Gastrocnemius medialis (tissue), 4 donors: ENCODE results near the gene SSTR5. TPM values are rescaled to one million over a fixed set of nuclear protein-coding genes. Genes with fewer than 3 reads are reported as not detected.

Source experiments
- ATAC-seq, 2 donors: fragments of 150-250 bp; one replicate each; pipeline ENCODE4 v1.9.1; 2016
- DNase-seq, 2 donors: peaks; one replicate each; pipeline ENCODE4 v3.0.0-alpha.2; 2019
- H3K27ac ChIP-seq, 4 donors: fragments of 200-600 bp; sonication (generic); 1 replicate in 1 of 4; 2 replicates in 3 of 4; pipeline ENCODE4 v1.5.1; 2016 to 2018; ENCODE audit warnings: mild to moderate bottlenecking in 2 of 4, moderate library complexity in 1 of 4
- H3K27me3 ChIP-seq, 3 donors: fragments of 200-600 bp; sonication (generic) in 2 of 3; 1 replicate in 1 of 3; 2 replicates in 2 of 3; pipeline versions ENCODE4 v1.5.1 to v1.6.0; 2016 to 2019; ENCODE audit warnings: mild to moderate bottlenecking in 1 of 3, moderate library complexity in 1 of 3
- H3K36me3 ChIP-seq, 2 donors: fragments of 200-600 bp; sonication (generic) in 1 of 2; one replicate each; pipeline ENCODE4 v1.5.1; 2017 to 2018
- H3K4me1 ChIP-seq, 2 donors: fragments of 200-600 bp; sonication (generic) in 1 of 2; one replicate each; pipeline ENCODE4 v1.5.1; 2016 to 2017; ENCODE audit warnings: mild to moderate bottlenecking in 2 of 2
- H3K4me3 ChIP-seq, 4 donors: fragments of 200-600 bp; sonication (generic) in 3 of 4; 1 replicate in 1 of 4; 2 replicates in 3 of 4; pipeline ENCODE4 v1.5.1; 2016 to 2019; ENCODE audit warnings: mild to moderate bottlenecking in 2 of 4
- H3K9me3 ChIP-seq, 3 donors: fragments of 200-600 bp; sonication (generic) in 2 of 3; 1 replicate in 1 of 3; 2 replicates in 2 of 3; pipeline ENCODE4 v1.5.1; 2016 to 2019
- POLR2A ChIP-seq, 2 donors: fragments of 450-650 bp; IDR thresholded peaks; one replicate each; pipeline ENCODE4 v1.6.1; 2017; ENCODE audit warnings: antibody characterized with exemption in 2 of 2, mild to moderate bottlenecking in 2 of 2, moderate library complexity in 2 of 2
- in situ Hi-C, 4 donors: fragments of 200-750 bp; cut with MboI; loops; one replicate each; pipeline versions ENCODE4 v1.15.0 to v1.8.0; 2017; ENCODE audit warnings: low sequenced_read_pairs in 4 of 4
- intact Hi-C: fragments of 100-400 bp; cut with DNase I; formaldehyde crosslinking; loops from one replicate; pipeline ENCODE4 v1.15.1; 2023; ENCODE audit warnings: low total_unique reads
- total RNA-seq, 4 donors: library from RNA; depleted of rRNA; stranded (reverse); fragments of >200 nt; gene quantifications; one replicate each; pipeline versions ENCODE4 v1.1.0 to v1.2.3, GENCODE V29; 2016
- TF ChIP-seq, protein P1 (sequence below), 5 experiments: fragments of 450-650 bp in 3 of 5; fragments of 200-600 bp in 2 of 5; sonication (generic) in 2 of 5; IDR thresholded peaks in 4 of 5; conservative IDR thresholded peaks in 1 of 5; 1 replicate in 4 of 5; 2 replicates in 1 of 5; pipeline ENCODE4 v1.5.1; 2016 to 2019; ENCODE audit warnings: antibody characterized with exemption in 5 of 5, mild to moderate bottlenecking in 3 of 5, moderate library complexity in 3 of 5

Gene SSTR5
- total RNA-seq, 4 donors from 2014 or later: 0.24 to 1.3 (median 0.33) TPM; not detected in 1

- in situ Hi-C loops (no loop called here), intact Hi-C loops (no loop called here)
- H3K36me3 ChIP-seq: no peaks in the 10 kb centered on the region
- TF ChIP-seq, protein P1, sequence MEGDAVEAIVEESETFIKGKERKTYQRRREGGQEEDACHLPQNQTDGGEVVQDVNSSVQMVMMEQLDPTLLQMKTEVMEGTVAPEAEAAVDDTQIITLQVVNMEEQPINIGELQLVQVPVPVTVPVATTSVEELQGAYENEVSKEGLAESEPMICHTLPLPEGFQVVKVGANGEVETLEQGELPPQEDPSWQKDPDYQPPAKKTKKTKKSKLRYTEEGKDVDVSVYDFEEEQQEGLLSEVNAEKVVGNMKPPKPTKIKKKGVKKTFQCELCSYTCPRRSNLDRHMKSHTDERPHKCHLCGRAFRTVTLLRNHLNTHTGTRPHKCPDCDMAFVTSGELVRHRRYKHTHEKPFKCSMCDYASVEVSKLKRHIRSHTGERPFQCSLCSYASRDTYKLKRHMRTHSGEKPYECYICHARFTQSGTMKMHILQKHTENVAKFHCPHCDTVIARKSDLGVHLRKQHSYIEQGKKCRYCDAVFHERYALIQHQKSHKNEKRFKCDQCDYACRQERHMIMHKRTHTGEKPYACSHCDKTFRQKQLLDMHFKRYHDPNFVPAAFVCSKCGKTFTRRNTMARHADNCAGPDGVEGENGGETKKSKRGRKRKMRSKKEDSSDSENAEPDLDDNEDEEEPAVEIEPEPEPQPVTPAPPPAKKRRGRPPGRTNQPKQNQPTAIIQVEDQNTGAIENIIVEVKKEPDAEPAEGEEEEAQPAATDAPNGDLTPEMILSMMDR (IDR thresholded peaks at IDR 0.05 in 4 of 5, conservative IDR thresholded peaks at IDR 0.05 in 1 of 5): no peak
- no peak for TF ChIP-seq POLR2A (IDR thresholded peaks at IDR 0.05)
- H3K9me3 ChIP-seq: no peaks in the 10 kb centered on the region
- DNase-seq: no peak
- ATAC-seq: no peak
- H3K4me3 ChIP-seq: no peak overlapping the region
- H3K27me3 ChIP-seq: peaks cover 5 to 12% (median 8%) of the 10 kb centered on the region in 3 donors
- H3K4me1 ChIP-seq: no peaks in the 10 kb centered on the region
- H3K27ac ChIP-seq: no peak overlapping the region
Measured at GRCh38 chr16:1126044-1126443, 53.5 kb downstream of the SSTR5 start.

DNA sequence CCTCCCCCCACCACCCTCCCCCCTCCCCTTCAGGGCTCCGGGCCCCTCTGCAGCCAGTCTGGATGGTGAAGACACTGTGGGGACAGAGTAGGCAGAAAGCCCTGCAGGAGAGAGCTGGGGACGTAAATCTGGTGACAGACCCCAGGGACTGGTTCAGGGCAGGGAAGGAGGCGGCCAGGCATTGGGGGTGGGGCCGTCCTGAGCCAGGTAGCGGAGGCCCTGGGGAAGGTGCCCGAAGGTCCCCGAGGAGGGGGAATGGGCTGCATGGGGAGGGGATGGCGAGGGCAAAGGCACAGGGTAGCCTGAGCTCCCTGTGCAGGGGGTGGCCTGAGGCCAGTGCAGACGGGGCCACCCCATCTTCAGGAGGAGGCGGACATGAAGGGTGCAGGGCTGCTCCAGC, 54.0 kb downstream of the SSTR5 start:
- DNase-seq (no peak), ATAC-seq (no peak)
- no peak overlapping the region for H3K4me3 ChIP-seq
- intact Hi-C loops: no loop called here
- in situ Hi-C loops: no loop called here
- no peaks in the 10 kb centered on the region for H3K4me1 ChIP-seq
- no peaks in the 10 kb centered on the region for H3K36me3 ChIP-seq
- H3K9me3 ChIP-seq: no peaks in the 10 kb centered on the region
- H3K27me3 ChIP-seq: peaks cover 5 to 8% (median 8%) of the 10 kb centered on the region in 3 donors
- TF ChIP-seq, protein P1 (IDR thresholded peaks at IDR 0.05 in 4 of 5, conservative IDR thresholded peaks at IDR 0.05 in 1 of 5): no peak
- no peak for TF ChIP-seq POLR2A (IDR thresholded peaks at IDR 0.05)
- H3K27ac ChIP-seq: no peak overlapping the region

DNA sequence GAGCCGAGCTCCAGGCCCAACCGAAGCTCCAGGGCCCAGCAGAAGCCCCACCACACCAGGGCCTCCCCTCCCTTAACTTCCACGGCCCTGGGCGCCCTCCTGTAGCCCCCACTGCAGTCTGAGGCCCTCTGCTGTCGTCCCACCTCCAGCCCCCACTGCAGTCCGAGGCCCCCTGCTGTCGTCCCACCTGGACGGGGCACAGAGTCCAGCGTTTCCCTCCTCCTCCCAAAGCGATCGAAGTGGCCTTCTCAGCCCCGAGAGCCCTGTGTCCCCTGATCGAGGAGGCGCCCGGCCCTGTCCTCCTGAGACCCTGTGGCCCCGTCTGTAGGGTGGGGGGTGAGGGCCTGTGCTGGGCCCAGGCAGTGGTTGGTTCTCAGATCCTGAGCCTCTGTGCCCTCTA, 54.6 kb downstream of the SSTR5 start:
- ATAC-seq (no peak), DNase-seq (no peak)
- no peak overlapping the region for H3K4me3 ChIP-seq
- H3K36me3 ChIP-seq: no peaks in the 10 kb centered on the region
- TF ChIP-seq, protein P1 (IDR thresholded peaks at IDR 0.05 in 4 of 5, conservative IDR thresholded peaks at IDR 0.05 in 1 of 5): no peak
- no peak for TF ChIP-seq POLR2A (IDR thresholded peaks at IDR 0.05)
- intact Hi-C loops (no loop called here), in situ Hi-C loops (no loop called here)
- H3K27ac ChIP-seq: no peak overlapping the region
- no peaks in the 10 kb centered on the region for H3K9me3 ChIP-seq
- H3K27me3 ChIP-seq: peaks cover 5 to 8% (median 8%) of the 10 kb centered on the region in 3 donors
- H3K4me1 ChIP-seq: no peaks in the 10 kb centered on the region

- Histone ChIP-seq H3K9me3 (no peaks in the 10 kb centered on the region), H3K27me3 (peaks cover 3 to 8% (median 6%) of the 10 kb centered on the region in 3 donors), H3K36me3 (no peaks in the 10 kb centered on the region), H3K4me3 (no peak overlapping the region), H3K27ac (no peak overlapping the region), H3K4me1 (no peaks in the 10 kb centered on the region)
- intact Hi-C loops (no loop called here), in situ Hi-C loops (no loop called here)
- ATAC-seq (no peak), DNase-seq (no peak)
- no peak for TF ChIP-seq POLR2A (IDR thresholded peaks at IDR 0.05)
- TF ChIP-seq, protein P1 (IDR thresholded peaks at IDR 0.05 in 4 of 5, conservative IDR thresholded peaks at IDR 0.05 in 1 of 5): no peak
Measured at GRCh38 chr16:1127971-1128715, 55.6 kb downstream of the SSTR5 start.
